Calu3 (cell line): Measurements from ENCODE around the gene ZNF343. TPM values are rescaled to one million over a fixed set of nuclear protein-coding genes. Genes with fewer than 3 reads are reported as not detected.

Source experiments
- BruUV-seq: library from RNA; stranded (reverse); fragments of 400-500 nt; replicated peaks from 2 replicates; lab custom pipeline; 2021; lab: Mats Ljungman, UMichigan
- CTCF ChIA-PET: fragments of 300-600 bp; sonication (Branson Sonifier 250); formaldehyde crosslinking; loops from one replicate; lab custom pipeline; 2022; ENCODE audit warnings: antibody characterized with exemption; lab: Charles Lee
- DNase-seq: peaks from one replicate; pipeline ENCODE4 v3.0.0; 2022
- H3K27ac Mint-ChIP-seq: one replicate; pipeline ENCODE4 v1.8.0; 2022; ENCODE audit warnings: mixed read lengths; ENCODE audit not compliant: unreplicated experiment
- H3K27me3 Mint-ChIP-seq: one replicate; pipeline ENCODE4 v1.8.0; 2022; ENCODE audit warnings: mixed read lengths; ENCODE audit not compliant: unreplicated experiment
- H3K36me3 Mint-ChIP-seq: one replicate; pipeline ENCODE4 v1.8.0; 2022; ENCODE audit warnings: mild to moderate bottlenecking, moderate library complexity, mixed read lengths; ENCODE audit not compliant: insufficient read depth, unreplicated experiment
- H3K4me1 Mint-ChIP-seq: one replicate; pipeline ENCODE4 v1.8.0; 2022; ENCODE audit warnings: mild to moderate bottlenecking, low read depth, mixed read lengths; ENCODE audit not compliant: unreplicated experiment
- H3K4me3 Mint-ChIP-seq: one replicate; pipeline ENCODE4 v1.8.0; 2022; ENCODE audit warnings: mild to moderate bottlenecking, low read depth, moderate library complexity, mixed read lengths; ENCODE audit not compliant: unreplicated experiment
- H3K9me3 Mint-ChIP-seq: one replicate; pipeline ENCODE4 v1.8.0; 2022; ENCODE audit warnings: low read depth, mixed read lengths; ENCODE audit not compliant: unreplicated experiment
- intact Hi-C: fragments of 100-400 bp; cut with micrococcal nuclease; formaldehyde crosslinking; loops from one replicate; pipeline ENCODE4 v1.10.0; 2022; ENCODE audit not compliant: unreplicated experiment
- total RNA-seq: library from RNA; stranded (reverse); gene quantifications from 2 replicates; pipeline ENCODE4 v1.2.3, GENCODE V29; 2022
- TF ChIP-seq, protein P1 (sequence below): fragments of 200-600 bp; IDR thresholded peaks from one replicate; pipeline ENCODE4 v1.8.0; 2022; ENCODE audit warnings: antibody characterized with exemption; ENCODE audit not compliant: unreplicated experiment

Gene ZNF343
- total RNA-seq, 1 experiment from 2014 or later, result 6.5 TPM

DNA sequence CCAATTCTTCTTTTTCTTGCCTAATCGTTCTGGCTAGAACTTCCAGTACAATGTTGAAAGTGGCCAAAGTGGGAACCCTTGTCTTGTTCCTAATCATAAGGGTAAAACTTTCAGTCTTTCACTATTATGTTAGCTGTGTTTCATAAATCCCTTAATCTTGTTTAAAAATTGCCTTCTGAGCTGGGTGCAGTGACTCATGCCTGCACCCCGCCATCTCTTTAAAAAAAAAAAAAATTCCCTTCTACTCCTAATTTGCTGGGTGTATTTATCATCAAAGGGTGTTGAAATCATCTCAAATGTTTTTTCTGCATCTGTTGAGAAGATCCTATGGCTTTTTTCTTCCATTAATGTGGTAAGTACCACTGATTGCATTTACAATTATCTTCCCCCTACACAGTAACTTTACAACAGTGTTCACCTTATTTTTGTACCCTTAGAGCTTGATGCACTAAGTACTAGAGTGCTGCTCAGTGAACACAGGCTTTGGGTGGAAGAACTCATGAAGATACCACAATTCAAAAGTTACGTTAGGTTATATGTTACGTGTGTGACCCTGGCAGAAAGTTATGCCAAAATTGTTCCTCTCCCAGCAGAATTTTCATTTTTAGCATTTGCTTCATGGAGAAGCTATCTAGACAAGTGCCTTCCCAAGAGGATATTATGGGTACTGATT is 47.8 kb downstream of the ZNF343 start:
- Mint-ChIP-seq H3K4me1 (no peaks in the 10 kb centered on the region), H3K36me3 (peaks cover 57% of the 10 kb centered on the region), H3K27me3 (no peaks in the 10 kb centered on the region), H3K9me3 (no peaks in the 10 kb centered on the region), H3K4me3 (no peak overlapping the region), H3K27ac (no peak overlapping the region)
- CTCF ChIA-PET, result no interaction called here
- no TSS peak for BruUV-seq
- no peak for DNase-seq
- intact Hi-C loops, result no loop called here
- TF ChIP-seq, protein P1, sequence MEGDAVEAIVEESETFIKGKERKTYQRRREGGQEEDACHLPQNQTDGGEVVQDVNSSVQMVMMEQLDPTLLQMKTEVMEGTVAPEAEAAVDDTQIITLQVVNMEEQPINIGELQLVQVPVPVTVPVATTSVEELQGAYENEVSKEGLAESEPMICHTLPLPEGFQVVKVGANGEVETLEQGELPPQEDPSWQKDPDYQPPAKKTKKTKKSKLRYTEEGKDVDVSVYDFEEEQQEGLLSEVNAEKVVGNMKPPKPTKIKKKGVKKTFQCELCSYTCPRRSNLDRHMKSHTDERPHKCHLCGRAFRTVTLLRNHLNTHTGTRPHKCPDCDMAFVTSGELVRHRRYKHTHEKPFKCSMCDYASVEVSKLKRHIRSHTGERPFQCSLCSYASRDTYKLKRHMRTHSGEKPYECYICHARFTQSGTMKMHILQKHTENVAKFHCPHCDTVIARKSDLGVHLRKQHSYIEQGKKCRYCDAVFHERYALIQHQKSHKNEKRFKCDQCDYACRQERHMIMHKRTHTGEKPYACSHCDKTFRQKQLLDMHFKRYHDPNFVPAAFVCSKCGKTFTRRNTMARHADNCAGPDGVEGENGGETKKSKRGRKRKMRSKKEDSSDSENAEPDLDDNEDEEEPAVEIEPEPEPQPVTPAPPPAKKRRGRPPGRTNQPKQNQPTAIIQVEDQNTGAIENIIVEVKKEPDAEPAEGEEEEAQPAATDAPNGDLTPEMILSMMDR, result no peak

DNA sequence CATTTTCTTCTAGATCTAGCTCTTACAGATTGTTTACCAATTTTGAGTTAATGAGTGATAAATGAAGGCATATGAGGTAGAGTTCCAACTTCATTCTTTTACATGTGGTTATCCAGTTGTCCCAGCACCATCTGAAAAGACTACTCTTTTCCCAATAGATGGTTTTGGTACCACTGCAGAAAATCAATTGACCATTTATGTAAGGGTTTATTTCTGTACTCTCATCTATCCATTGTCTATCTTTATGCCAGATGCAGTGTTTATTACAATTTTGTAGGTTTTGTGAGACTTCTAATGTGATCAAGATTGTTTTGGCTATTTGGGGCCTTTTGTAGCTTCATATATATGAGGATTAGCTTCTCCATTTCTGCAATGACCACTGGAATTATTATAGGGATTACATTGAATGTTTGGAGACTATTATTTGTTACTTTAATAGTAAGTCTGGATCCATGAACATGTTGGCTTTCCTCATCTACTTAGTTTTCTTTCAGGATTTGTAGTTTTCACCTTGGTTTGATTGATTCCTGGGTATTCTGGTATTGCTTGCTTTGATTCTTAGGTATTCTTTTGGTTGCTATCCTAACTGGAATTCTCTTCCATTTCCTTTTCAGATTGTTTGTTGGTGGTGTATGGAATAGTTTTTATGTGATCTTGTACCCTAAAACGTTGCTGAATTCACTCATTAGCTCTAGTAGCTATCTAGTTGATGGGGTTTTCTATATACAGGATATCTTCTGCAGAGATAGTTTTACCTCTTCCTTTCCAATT is 48.5 kb downstream of the ZNF343 start:
- peaks cover 49% of the 10 kb centered on the region for H3K36me3 Mint-ChIP-seq
- BruUV-seq, result no TSS peak
- intact Hi-C loops, result no loop called here

DNA sequence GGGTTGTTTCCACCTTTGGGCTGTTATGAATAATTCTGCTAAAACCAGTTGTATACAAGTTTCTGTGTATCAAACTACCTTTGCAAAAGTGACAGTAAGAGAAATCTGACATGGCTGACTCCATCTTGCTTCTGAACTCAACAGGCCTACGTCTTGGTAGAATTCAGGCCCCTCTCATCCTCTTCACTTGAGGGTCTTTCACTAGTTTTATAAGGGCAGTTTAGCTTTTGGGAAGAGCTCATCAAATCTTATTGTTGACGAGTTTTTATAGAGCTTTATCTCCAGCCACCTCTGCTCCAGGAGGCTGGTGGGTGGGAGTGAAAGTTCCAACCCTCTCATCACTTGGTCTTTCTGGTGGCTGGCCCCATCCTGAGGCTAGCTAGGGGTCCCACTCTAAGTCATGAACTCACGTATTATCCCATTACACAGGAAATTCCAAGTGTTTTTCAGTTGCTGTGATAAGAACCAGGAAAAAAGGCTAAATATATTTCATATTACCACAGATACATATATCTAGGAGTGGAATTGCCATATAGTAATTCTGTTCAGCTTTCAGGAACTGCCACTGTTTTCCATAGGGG is 49.7 kb downstream of the ZNF343 start:
- intact Hi-C loops, result no loop called here
- CTCF ChIA-PET, result no interaction called here
- H3K27me3 Mint-ChIP-seq, result no peaks in the 10 kb centered on the region
- TF ChIP-seq, protein P1, result no peak
- peaks cover 40% of the 10 kb centered on the region for H3K36me3 Mint-ChIP-seq
- H3K9me3 Mint-ChIP-seq, result no peaks in the 10 kb centered on the region
- H3K27ac Mint-ChIP-seq, result no peak overlapping the region
- DNase-seq, result no peak
- no peak overlapping the region for H3K4me3 Mint-ChIP-seq
- no peaks in the 10 kb centered on the region for H3K4me1 Mint-ChIP-seq
- no TSS peak for BruUV-seq

More for the DNA sequence above, 48.5 kb downstream of the ZNF343 start:
- Mint-ChIP-seq H3K27ac (no peak overlapping the region), H3K4me3 (no peak overlapping the region), H3K27me3 (no peaks in the 10 kb centered on the region), H3K4me1 (no peaks in the 10 kb centered on the region), H3K9me3 (no peaks in the 10 kb centered on the region)
- TF ChIP-seq, protein P1, result no peak
- CTCF ChIA-PET, result no interaction called here
- DNase-seq, result no peak

DNA sequence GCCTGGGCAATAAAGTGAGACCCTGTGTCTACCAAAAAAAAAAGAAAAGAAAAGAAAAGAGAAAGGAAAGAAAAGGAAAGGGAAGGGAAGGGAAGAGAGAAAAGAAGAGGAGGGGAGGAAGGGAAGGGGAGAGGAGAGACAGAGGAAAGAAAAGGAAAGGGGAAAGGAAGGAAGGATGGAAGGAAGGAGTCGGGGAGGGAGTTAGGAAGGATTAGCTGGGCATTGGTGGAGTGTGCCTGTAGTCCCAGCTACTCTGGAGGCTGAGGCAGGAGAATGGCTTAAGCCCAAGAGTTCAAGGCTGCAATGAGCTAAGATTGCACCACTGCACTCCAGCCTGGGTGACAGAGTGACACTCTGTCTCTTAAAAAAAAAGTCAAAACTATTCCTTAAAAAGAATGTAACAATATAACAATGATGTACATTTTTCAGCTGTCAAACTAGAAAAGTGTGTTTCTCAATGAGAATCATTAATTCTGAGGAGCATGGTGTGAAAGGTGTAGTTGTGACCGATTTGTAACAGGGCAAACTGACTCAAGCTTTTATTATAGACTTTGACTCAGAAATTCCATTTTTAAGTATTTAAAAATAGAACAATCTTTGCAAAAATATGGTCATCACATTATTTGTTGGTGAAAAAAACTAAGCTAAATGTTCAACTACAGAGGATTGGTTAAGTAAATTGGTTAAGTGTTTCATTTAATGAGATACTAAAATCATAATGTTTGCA is 52.8 kb downstream of the ZNF343 start:
- Mint-ChIP-seq H3K27ac (no peak overlapping the region), H3K9me3 (no peaks in the 10 kb centered on the region), H3K4me3 (no peak overlapping the region), H3K36me3 (peaks cover 10% of the 10 kb centered on the region), H3K4me1 (no peaks in the 10 kb centered on the region), H3K27me3 (peaks cover 10% of the 10 kb centered on the region)
- CTCF ChIA-PET, result interaction anchor here (0.7 kb wide), 1 partner anchor 69 kb away, joined by 3 read pairs; no protein-coding TSS in a partner anchor
- TF ChIP-seq, protein P1, result no peak
- no peak for DNase-seq
- no TSS peak for BruUV-seq
- intact Hi-C loops, result no loop called here
